Prostate gland (tissue), 2 donors: ENCODE measurements around the gene KRTAP10-1. TPM values are rescaled to one million over a fixed set of nuclear protein-coding genes. Genes with fewer than 3 reads are reported as not detected.

Experiments
- DNase-seq: peaks from one replicate; pipeline ENCODE4 v3.0.0-alpha.2; 2019; ENCODE audit warnings: low spot score
- H3K27ac ChIP-seq, 2 donors: fragments of 200-600 bp; sonication (generic); 2 replicates each; pipeline ENCODE4 v1.5.1; 2017 to 2019
- H3K27me3 ChIP-seq: fragments of 200-600 bp; sonication (generic); replicated peaks from 2 replicates; pipeline ENCODE4 v1.5.1; 2019; ENCODE audit not compliant: insufficient read depth
- H3K36me3 ChIP-seq, 2 donors: fragments of 200-600 bp; sonication (generic); 1 replicate in 1 of 2; 2 replicates in 1 of 2; pipeline versions ENCODE4 v1.5.1 to v1.8.1; 2017 to 2019
- H3K4me1 ChIP-seq: fragments of 200-600 bp; sonication (generic); replicated peaks from 2 replicates; pipeline ENCODE4 v1.5.1; 2019
- H3K4me3 ChIP-seq, 2 donors: fragments of 200-600 bp; sonication (generic); 2 replicates each; pipeline ENCODE4 v1.5.1; 2017 to 2019
- H3K9me3 ChIP-seq: fragments of 200-600 bp; sonication (generic); 2 replicates; pipeline ENCODE4 v1.5.1; 2017
- CTCF ChIP-seq, 4 experiments: fragments of 200-600 bp in 2 of 4; fragments of 450-650 bp in 2 of 4; sonication (generic) in 2 of 4; IDR thresholded peaks; 1 replicate in 3 of 4; 2 replicates in 1 of 4; pipeline ENCODE4 v1.5.1; 2016 to 2019; ENCODE audit warnings: antibody characterized with exemption in 4 of 4, mild to moderate bottlenecking in 2 of 4, moderate library complexity in 2 of 4
- POLR2A ChIP-seq: fragments of 450-650 bp; IDR thresholded peaks from one replicate; pipeline ENCODE4 v1.6.1; 2016; ENCODE audit warnings: antibody characterized with exemption, mild to moderate bottlenecking
- POLR2AphosphoS5 ChIP-seq: sonication (generic); formaldehyde crosslinking; IDR thresholded peaks from one replicate; pipeline ENCODE4 v1.6.1; 2017; ENCODE audit warnings: antibody characterized with exemption
- WGBS: methylation state at CpG from one replicate; pipeline ENCODE4 v1.1.5; 2018; 5-methylcytosine and 5-hydroxymethylcytosine counted together
- intact Hi-C: fragments of 100-400 bp; cut with DNase I; formaldehyde crosslinking; loops from one replicate; pipeline ENCODE4 v1.14.2; 2022
- total RNA-seq, 2 donors: library from RNA; depleted of rRNA; stranded (reverse); fragments of >200 nt; gene quantifications; one replicate each; pipeline ENCODE4 v1.1.0, GENCODE V29; 2016

KRTAP10-1 gene
- total RNA-seq, 2 donors from 2014 or later: not detected

DNA sequence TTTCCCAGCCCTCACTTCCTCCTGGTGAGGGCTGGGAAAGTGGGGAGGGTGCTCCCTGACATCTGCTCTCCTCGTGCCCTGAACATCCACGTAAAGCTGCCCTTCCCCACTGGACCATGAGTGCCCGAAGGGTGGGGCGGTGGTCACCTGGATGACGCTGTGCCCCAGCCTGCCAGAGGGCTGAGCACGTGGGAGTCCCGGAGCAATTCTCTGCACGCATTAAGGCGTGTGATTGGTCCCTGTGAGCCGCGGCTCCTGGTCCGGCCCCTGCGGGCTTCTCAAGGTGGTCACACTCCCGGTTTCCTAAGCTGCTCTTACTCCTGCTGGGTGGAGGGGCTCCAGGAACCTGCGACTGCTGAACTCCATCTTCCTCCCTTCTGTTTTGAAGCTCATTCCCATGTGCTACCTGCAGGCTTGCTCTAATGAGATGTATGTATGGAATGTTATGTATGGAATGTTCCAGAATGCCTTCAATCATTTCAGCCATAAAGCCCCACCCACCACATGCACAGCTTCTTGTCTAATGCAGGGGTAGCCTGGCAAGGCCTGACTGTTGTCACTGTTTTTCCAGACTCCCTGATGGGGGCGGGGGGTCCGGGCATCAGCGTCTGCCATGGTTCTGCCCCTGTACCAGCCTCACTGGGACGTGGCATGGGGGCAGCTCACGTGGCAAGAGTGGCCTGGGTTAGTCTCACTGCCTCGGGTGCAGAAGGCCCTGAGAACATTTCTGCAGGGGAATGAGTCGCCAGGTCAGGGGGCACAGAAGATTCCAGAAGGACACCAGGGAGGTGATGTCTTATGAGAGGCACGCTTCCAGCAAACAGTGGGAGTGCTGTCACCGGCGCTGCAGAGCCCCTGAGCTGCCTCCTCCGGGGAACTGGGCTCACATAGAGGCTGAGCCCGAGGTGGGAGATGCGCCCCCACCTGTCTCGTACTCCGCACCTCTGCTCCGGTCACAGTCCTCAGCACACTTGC is 19.4 kb downstream of the KRTAP10-1 start:
- TF ChIP-seq POLR2A (no peak), CTCF (IDR thresholded peaks at IDR 0.05) (no peak), POLR2AphosphoS5 (no peak)
- Histone ChIP-seq H3K4me1 (no peaks in the 10 kb centered on the region), H3K9me3 (no peaks in the 10 kb centered on the region), H3K27me3 (no peaks in the 10 kb centered on the region), H3K4me3 (no peak overlapping the region), H3K27ac (no peak overlapping the region), H3K36me3 (no peaks in the 10 kb centered on the region)
- intact Hi-C loops: no loop called here
- DNase-seq: no peak
- 88% methylated on average over 25 of the region's 31 CpGs for WGBS

GRCh38 chr21:44519346-44520325 is 20.4 kb downstream of the KRTAP10-1 start:
- no peaks in the 10 kb centered on the region for H3K9me3 ChIP-seq
- TF ChIP-seq POLR2AphosphoS5: no peak
- TF ChIP-seq POLR2A: no peak
- no peak for TF ChIP-seq CTCF (IDR thresholded peaks at IDR 0.05)
- WGBS: 84% methylated on average over 25 of the region's 28 CpGs
- H3K36me3 ChIP-seq: no peaks in the 10 kb centered on the region
- intact Hi-C loops: no loop called here
- H3K4me1 ChIP-seq: no peaks in the 10 kb centered on the region
- no peak overlapping the region for H3K4me3 ChIP-seq
- DNase-seq: no peak
- no peak overlapping the region for H3K27ac ChIP-seq
- H3K27me3 ChIP-seq: no peaks in the 10 kb centered on the region

GRCh38 chr21:44518686-44519085 is 21.3 kb downstream of the KRTAP10-1 start:
- Histone ChIP-seq H3K4me1 (no peaks in the 10 kb centered on the region), H3K27me3 (no peaks in the 10 kb centered on the region), H3K9me3 (no peaks in the 10 kb centered on the region), H3K4me3 (no peak overlapping the region), H3K27ac (no peak overlapping the region), H3K36me3 (no peaks in the 10 kb centered on the region)
- no peak for TF ChIP-seq POLR2AphosphoS5
- no peak for TF ChIP-seq CTCF (IDR thresholded peaks at IDR 0.05)
- no peak for TF ChIP-seq POLR2A
- WGBS: 71% methylated on average over 12 of the region's 12 CpGs
- no peak for DNase-seq
- intact Hi-C loops: no loop called here

GRCh38 chr21:44517175-44517899 is 22.7 kb downstream of the KRTAP10-1 start:
- WGBS: 90% methylated on average over 15 of the region's 15 CpGs

More at GRCh38 chr21:44517175-44517899, 22.7 kb downstream of the KRTAP10-1 start:
- DNase-seq: no peak
- no peaks in the 10 kb centered on the region for H3K27me3 ChIP-seq
- no peaks in the 10 kb centered on the region for H3K36me3 ChIP-seq
- H3K4me3 ChIP-seq: no peak overlapping the region
- intact Hi-C loops: no loop called here
- no peak overlapping the region for H3K27ac ChIP-seq
- H3K4me1 ChIP-seq: no peaks in the 10 kb centered on the region
- TF ChIP-seq POLR2AphosphoS5 (no peak), POLR2A (no peak), CTCF (IDR thresholded peaks at IDR 0.05) (no peak)
- no peaks in the 10 kb centered on the region for H3K9me3 ChIP-seq
